GM12878 (cell line): ENCODE measurements around the gene TMPRSS12. TPM values are rescaled to one million over a fixed set of nuclear protein-coding genes. Genes with fewer than 3 reads are reported as not detected.
"Not testable (repeated sequence)": the region's sequence is repeated elsewhere in the genome, so short reads cannot be mapped to it uniquely, and the experiment has no call there.

ENCODE experiments used
- ATAC-seq: fragments of 200-7000 bp; cut with Tn5 transposase; 3 replicates; pipeline ENCODE4 v1.9.1; 2020; ENCODE audit warnings: mild to moderate bottlenecking, moderate library complexity
- BruUV-seq: library from RNA; stranded (reverse); fragments of 400-500 nt; replicated peaks from 2 replicates; lab custom pipeline; 2021; lab: Mats Ljungman, UMichigan
- CTCF ChIA-PET: fragments of 300-600 bp; sonication (Branson Sonifier 250); formaldehyde crosslinking; extraction: SDS; loops from one replicate; lab custom pipeline; 2021; ENCODE audit warnings: inconsistent platforms; lab: Yijun Ruan, JAX
- POLR2A ChIA-PET: fragments of 350-600 bp; formaldehyde crosslinking; extraction: SDS; loops from one replicate; lab custom pipeline; 2021; ENCODE audit warnings: inconsistent platforms; lab: Charles Lee
- RAD21 ChIA-PET: fragments of 300-600 bp; sonication (Branson Sonifier 250); formaldehyde crosslinking; loops from one replicate; lab custom pipeline; 2023; ENCODE audit warnings: antibody characterized with exemption; ENCODE audit not compliant: unreplicated experiment; lab: Charles Lee
- SMC1A ChIA-PET: fragments of 300-600 bp; sonication (Branson Sonifier 250); formaldehyde crosslinking; loops from one replicate; lab custom pipeline; 2023; ENCODE audit not compliant: unreplicated experiment, uncharacterized antibody; lab: Charles Lee
- DNase-seq: peaks from one replicate; pipeline ENCODE4 v3.0.0-alpha.2; 2011; ENCODE audit warnings: low read depth, low spot score
- FAIRE-seq: peaks from 3 replicates; lab custom pipeline; 2011; peaks lifted over from hg19 to GRCh38; lab: Jason Lieb, UNC
- H2AFZ ChIP-seq: 2 replicates; pipeline ENCODE4 v1.6.0; 2011; ENCODE audit warnings: low read depth, low read length, control low read depth; ENCODE audit not compliant: control insufficient read depth
- H3K27ac ChIP-seq: 2 replicates; pipeline ENCODE4 v1.5.1; 2011; ENCODE audit warnings: control low read depth; ENCODE audit not compliant: control insufficient read depth, insufficient read depth
- H3K27me3 ChIP-seq, 2 experiments: replicated peaks in 1 of 2; 2 replicates each; pipeline versions ENCODE4 v1.6.0 to v1.6.1; 2011; ENCODE audit warnings: low read length in 1 of 2; ENCODE audit not compliant: control insufficient read depth in 2 of 2, insufficient read depth in 2 of 2
- H3K36me3 ChIP-seq, 2 experiments: 2 replicates each; pipeline ENCODE4 v1.5.1; 2011; ENCODE audit warnings: low read length in 1 of 2; ENCODE audit not compliant: control insufficient read depth in 2 of 2, insufficient read depth in 2 of 2
- H3K4me1 ChIP-seq: 2 replicates; pipeline ENCODE4 v1.6.1; 2011; ENCODE audit warnings: mild to moderate bottlenecking, low read length, moderate library complexity, mixed read lengths; ENCODE audit not compliant: control insufficient read depth, insufficient read depth
- H3K4me2 ChIP-seq: 2 replicates; pipeline ENCODE4 v1.6.0; 2011; ENCODE audit warnings: control low read depth; ENCODE audit not compliant: control insufficient read depth, insufficient read depth
- H3K4me3 ChIP-seq: fragments of 200-600 bp; sonication (generic); 2 replicates; pipeline ENCODE4 v1.5.1; 2016
- H3K79me2 ChIP-seq: 2 replicates; pipeline ENCODE4 v1.6.0; 2011; ENCODE audit warnings: low read length; ENCODE audit not compliant: control insufficient read depth, insufficient read depth
- H3K9ac ChIP-seq: 2 replicates; pipeline ENCODE4 v1.8.0; 2011; ENCODE audit warnings: low read length, control low read depth, mixed read lengths; ENCODE audit not compliant: control insufficient read depth, insufficient read depth
- H3K9me3 ChIP-seq: replicated peaks from 3 replicates; pipeline ENCODE4 v1.5.1; 2011; ENCODE audit warnings: mild to moderate bottlenecking, low read length; ENCODE audit not compliant: control insufficient read depth, insufficient read depth
- H4K20me1 ChIP-seq: 2 replicates; pipeline ENCODE4 v1.6.0; 2011; ENCODE audit not compliant: control insufficient read depth, insufficient read depth
- ASH2L ChIP-seq: fragments of 300-600, 200-600 bp; sonication (generic); IDR thresholded peaks from 2 replicates; pipeline ENCODE4 v1.6.1; 2017; ENCODE audit warnings: low read depth, mild to moderate bottlenecking, borderline replicate concordance
- NR2F1 ChIP-seq: fragments of 450-650 bp; conservative IDR thresholded peaks from 2 replicates; pipeline ENCODE4 v1.6.1; 2017; ENCODE audit warnings: mild to moderate bottlenecking
- ZNF384 ChIP-seq: IDR thresholded peaks from 2 replicates; pipeline ENCODE4 v1.6.1; 2012; ENCODE audit warnings: low read depth, mild to moderate bottlenecking, low read length, improper control_type of control experiment, borderline replicate concordance
- WGBS: methylation state at CpG from one replicate; pipeline ENCODE4 v1.1.6; 2016; ENCODE audit warnings: low lambda C conversion rate; ENCODE audit not compliant: insufficient replicate concordance, insufficient coverage; ENCODE audit errors: missing lambda C conversion rate; 5-methylcytosine and 5-hydroxymethylcytosine counted together
- in situ Hi-C: fragments of 300-500 bp; cut with MboI; formaldehyde crosslinking; loops from 9 replicates; pipeline ENCODE4 v1.14.3; 2018; ENCODE audit warnings: mixed read lengths
- intact Hi-C: fragments of 100-400 bp; cut with micrococcal nuclease; formaldehyde crosslinking; loops from one replicate; pipeline ENCODE4 v1.14.2; 2022; ENCODE audit not compliant: unreplicated experiment
- polyA plus RNA-seq, 11 experiments: library from polyadenylated mRNA; depleted of rRNA in 4 of 11; unstranded in 6 of 11; stranded (reverse) in 5 of 11; fragments of >200 nt; fragmentation: Nextera tagmentation in 4 of 11; fragmentation: Illumina TruSeq in 1 of 11; extraction: Ambion mirVana in 4 of 11; extraction: Trizol in 1 of 11; gene quantifications; 1 replicate in 1 of 11; 2 replicates in 10 of 11; pipeline versions ENCODE4 v1.2.1 to v1.2.3, GENCODE V29; 2011 to 2016; ENCODE audit warnings: inconsistent platforms in 2 of 11, missing spikeins in 2 of 11, low read depth in 1 of 11
- total RNA-seq, 4 experiments: library from RNA; depleted of rRNA in 3 of 4; stranded (reverse); fragments of >200 nt in 3 of 4; fragmentation: Illumina TruSeq in 1 of 4; extraction: Trizol in 1 of 4; gene quantifications; 2 replicates each; pipeline versions ENCODE4 v1.2.1 to v1.2.3, GENCODE V29; 2013 to 2021
- TF ChIP-seq, protein P1 (sequence below): IDR thresholded peaks from 2 replicates; pipeline ENCODE4 v1.6.1; 2011; ENCODE audit warnings: low read depth, low read length, improper control_type of control experiment, borderline replicate concordance
- TF ChIP-seq, protein P2 (sequence below): fragments of 450-650 bp; conservative IDR thresholded peaks from 2 replicates; pipeline ENCODE4 v1.6.1; 2017; ENCODE audit warnings: mild to moderate bottlenecking, moderate library complexity

TMPRSS12 gene
- total and polyA plus RNA-seq, 10 of the 15 experiments (the other 5 are each of a cell fraction or from before 2014, with no cell fraction given) = not detected

DNA sequence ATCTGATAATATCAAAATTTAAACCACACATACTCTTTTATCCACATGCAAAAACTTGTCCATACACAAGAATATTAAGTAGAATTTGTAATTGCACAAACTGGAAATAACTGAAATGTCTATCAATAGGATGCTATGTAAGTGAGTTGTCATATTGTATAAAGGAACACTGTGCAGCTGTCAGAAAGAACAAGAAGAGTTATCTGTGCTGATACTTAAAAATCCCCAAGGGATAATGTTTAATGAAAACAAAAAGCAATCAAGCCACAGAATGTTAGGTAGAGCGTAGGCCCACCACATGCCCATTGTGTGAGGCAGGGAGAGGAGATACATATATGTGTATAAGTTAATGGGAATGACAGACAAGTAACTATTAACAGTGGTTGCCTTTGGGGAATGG, 83.7 kb downstream of the TMPRSS12 start:
- peak overlapping the region; percentile 63 for H3K4me2 ChIP-seq
- no peak for DNase-seq
- H3K9ac ChIP-seq = no peak overlapping the region
- no peak for FAIRE-seq
- H3K27ac ChIP-seq = no peak overlapping the region
- ATAC-seq = no peak
- intact Hi-C loops = loop anchor here (5.0 kb wide), 1 partner anchor 101 kb away; the partner anchor contains the start of gene SLC11A2
- no peaks in the 10 kb centered on the region; the same call in 2 of the 3 replicates for H3K9me3 ChIP-seq
- no peak overlapping the region for H2AFZ ChIP-seq
- RAD21 ChIA-PET = interaction anchor here (0.6 kb wide), 1 partner anchor 1116 kb away, joined by 3 read pairs; no protein-coding TSS in a partner anchor
- H3K4me1 ChIP-seq = peaks cover 26% of the 10 kb centered on the region
- WGBS = 46% methylated on average over 1 of the region's 1 CpG
- CTCF ChIA-PET = interaction anchor here (0.6 to 1.6 kb wide), 3 partner anchors 61 to 1437 kb away, joined by 3 to 5 read pairs (median 3); no protein-coding TSS in a partner anchor
- SMC1A ChIA-PET = interaction anchor here (2.5 kb wide), 1 partner anchor 415 kb away, joined by 10 read pairs; no protein-coding TSS in a partner anchor
- peak overlapping the region; percentile 63; the same call in 1 of the 2 replicates for H3K4me3 ChIP-seq
- TF ChIP-seq ASH2L (no peak), ZNF384 (no peak), NR2F1 (no peak)
- TF ChIP-seq, protein P1, sequence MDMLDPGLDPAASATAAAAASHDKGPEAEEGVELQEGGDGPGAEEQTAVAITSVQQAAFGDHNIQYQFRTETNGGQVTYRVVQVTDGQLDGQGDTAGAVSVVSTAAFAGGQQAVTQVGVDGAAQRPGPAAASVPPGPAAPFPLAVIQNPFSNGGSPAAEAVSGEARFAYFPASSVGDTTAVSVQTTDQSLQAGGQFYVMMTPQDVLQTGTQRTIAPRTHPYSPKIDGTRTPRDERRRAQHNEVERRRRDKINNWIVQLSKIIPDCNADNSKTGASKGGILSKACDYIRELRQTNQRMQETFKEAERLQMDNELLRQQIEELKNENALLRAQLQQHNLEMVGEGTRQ = no peak
- TF ChIP-seq, protein P2, sequence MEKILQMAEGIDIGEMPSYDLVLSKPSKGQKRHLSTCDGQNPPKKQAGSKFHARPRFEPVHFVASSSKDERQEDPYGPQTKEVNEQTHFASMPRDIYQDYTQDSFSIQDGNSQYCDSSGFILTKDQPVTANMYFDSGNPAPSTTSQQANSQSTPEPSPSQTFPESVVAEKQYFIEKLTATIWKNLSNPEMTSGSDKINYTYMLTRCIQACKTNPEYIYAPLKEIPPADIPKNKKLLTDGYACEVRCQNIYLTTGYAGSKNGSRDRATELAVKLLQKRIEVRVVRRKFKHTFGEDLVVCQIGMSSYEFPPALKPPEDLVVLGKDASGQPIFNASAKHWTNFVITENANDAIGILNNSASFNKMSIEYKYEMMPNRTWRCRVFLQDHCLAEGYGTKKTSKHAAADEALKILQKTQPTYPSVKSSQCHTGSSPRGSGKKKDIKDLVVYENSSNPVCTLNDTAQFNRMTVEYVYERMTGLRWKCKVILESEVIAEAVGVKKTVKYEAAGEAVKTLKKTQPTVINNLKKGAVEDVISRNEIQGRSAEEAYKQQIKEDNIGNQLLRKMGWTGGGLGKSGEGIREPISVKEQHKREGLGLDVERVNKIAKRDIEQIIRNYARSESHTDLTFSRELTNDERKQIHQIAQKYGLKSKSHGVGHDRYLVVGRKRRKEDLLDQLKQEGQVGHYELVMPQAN = no peak
- H4K20me1 ChIP-seq = no peaks in the 10 kb centered on the region
- POLR2A ChIA-PET = no interaction called here
- H3K27me3 ChIP-seq = no peaks in the 10 kb centered on the region
- in situ Hi-C loops = no loop called here
- no peaks in the 10 kb centered on the region for H3K79me2 ChIP-seq
- no TSS peak for BruUV-seq
- no peaks in the 10 kb centered on the region for H3K36me3 ChIP-seq

DNA sequence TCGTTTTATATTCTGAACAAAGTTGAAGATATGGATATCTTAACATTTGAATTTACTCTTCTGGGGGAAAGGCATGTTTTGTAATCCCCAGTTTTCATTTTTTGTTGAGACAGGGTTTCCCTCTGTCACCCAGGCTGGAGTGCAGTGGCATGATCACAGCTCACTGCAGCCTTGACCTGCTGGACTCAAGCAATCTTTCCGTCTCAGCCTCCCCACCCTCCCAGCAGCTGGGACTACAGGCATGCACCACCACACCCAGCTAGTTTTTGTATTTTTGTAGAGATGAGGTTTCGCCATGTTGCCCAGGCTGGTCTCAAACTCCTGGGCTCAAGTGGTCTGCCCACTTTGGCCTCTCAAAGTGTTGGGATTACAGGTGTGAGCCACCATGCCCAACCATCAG, 84.2 kb downstream of the TMPRSS12 start:
- 41% methylated on average over 3 of the region's 3 CpGs for WGBS
- H3K9me3 ChIP-seq, DNase-seq, in situ Hi-C loops, H3K79me2 ChIP-seq, H2AFZ ChIP-seq, H3K9ac ChIP-seq, H3K27me3 ChIP-seq, BruUV-seq, FAIRE-seq, H3K27ac ChIP-seq, H3K36me3 ChIP-seq, ATAC-seq, H4K20me1 ChIP-seq: not testable (repeated sequence)
- Histone ChIP-seq H3K4me3 (peak overlapping the region; percentile 26; the same call in 1 of the 2 replicates), H3K4me2 (peak overlapping the region; percentile 36), H3K4me1 (peaks cover 26% of the 10 kb centered on the region)
- ChIA-PET RAD21 (interaction anchor here (1.2 kb wide), 1 partner anchor 61 kb away, joined by 4 read pairs; no protein-coding TSS in a partner anchor), POLR2A (interaction anchor here (0.5 kb wide), 1 partner anchor 245 kb away, joined by 4 read pairs; no protein-coding TSS in a partner anchor), SMC1A (interaction anchor here (2.2 kb wide), 1 partner anchor 8 kb away, joined by 6 read pairs; no protein-coding TSS in a partner anchor), CTCF (interaction anchor here (1.0 to 1.6 kb wide), 2 partner anchors 60 to 88 kb away, joined by 3 to 5 read pairs; no protein-coding TSS in a partner anchor)
- intact Hi-C loops = loop anchor here (5.0 kb wide), 1 partner anchor 100 kb away; the partner anchor contains the start of gene SLC11A2
